GM19043 (cell line): ENCODE data around the gene HS6ST3.

Source experiments
- ATAC-seq: cut with Tn5 transposase; IDR thresholded peaks from one replicate; pipeline ENCODE4 v1.9.1; 2021; ENCODE audit warnings: low read depth; ENCODE audit not compliant: unreplicated experiment

The HS6ST3 gene

GRCh38 chr13:96696389-96696900, 606.5 kb downstream of the HS6ST3 start:
- no peak for ATAC-seq

GRCh38 chr13:96700657-96701056, 610.8 kb downstream of the HS6ST3 start:
- no peak for ATAC-seq

GRCh38 chr13:96707146-96707545, 617.2 kb downstream of the HS6ST3 start:
- ATAC-seq: no peak

GRCh38 chr13:96710166-96710862, 620.4 kb downstream of the HS6ST3 start:
- ATAC-seq: no peak

- no peak for ATAC-seq
Measured at GRCh38 chr13:96720446-96720845, 630.5 kb downstream of the HS6ST3 start.

GRCh38 chr13:96726651-96727050, 636.7 kb downstream of the HS6ST3 start:
- no peak for ATAC-seq

GRCh38 chr13:96728463-96728862, 638.6 kb downstream of the HS6ST3 start:
- ATAC-seq: no peak

GRCh38 chr13:96730676-96731075, 640.8 kb downstream of the HS6ST3 start:
- ATAC-seq: no peak

- no peak for ATAC-seq
Measured at GRCh38 chr13:96734499-96734898, 644.6 kb downstream of the HS6ST3 start.

GRCh38 chr13:96741779-96742178, 651.9 kb downstream of the HS6ST3 start:
- no peak for ATAC-seq

- no peak for ATAC-seq
Measured at GRCh38 chr13:96743296-96744089, 653.6 kb downstream of the HS6ST3 start.

GRCh38 chr13:96744367-96745331, 654.7 kb downstream of the HS6ST3 start:
- no peak for ATAC-seq

GRCh38 chr13:96746886-96747285, 657.0 kb downstream of the HS6ST3 start:
- no peak for ATAC-seq

- no peak for ATAC-seq
Measured at GRCh38 chr13:96749825-96750224, 659.9 kb downstream of the HS6ST3 start.

GRCh38 chr13:96751089-96751488, 661.2 kb downstream of the HS6ST3 start:
- ATAC-seq: no peak

- ATAC-seq: no peak
Measured at GRCh38 chr13:96762876-96763275, 673.0 kb downstream of the HS6ST3 start.

- no peak for ATAC-seq
Measured at GRCh38 chr13:96766306-96766705, 676.4 kb downstream of the HS6ST3 start.

- no peak for ATAC-seq
Measured at GRCh38 chr13:96768524-96768923, 678.6 kb downstream of the HS6ST3 start.

GRCh38 chr13:96769874-96770273, 680.0 kb downstream of the HS6ST3 start:
- ATAC-seq: no peak

- peak; percentile 71 for ATAC-seq
Measured at GRCh38 chr13:96771486-96772367, 681.8 kb downstream of the HS6ST3 start.
